LNCAP (cell line): ENCODE data around the gene RPS23.

Experiments
- TF ChIP-seq, protein P1 (sequence below): fragments of 450-650 bp; IDR thresholded peaks from 2 replicates; pipeline ENCODE4 v1.5.1; 2017; ENCODE audit warnings: mild to moderate bottlenecking

The RPS23 gene

DNA sequence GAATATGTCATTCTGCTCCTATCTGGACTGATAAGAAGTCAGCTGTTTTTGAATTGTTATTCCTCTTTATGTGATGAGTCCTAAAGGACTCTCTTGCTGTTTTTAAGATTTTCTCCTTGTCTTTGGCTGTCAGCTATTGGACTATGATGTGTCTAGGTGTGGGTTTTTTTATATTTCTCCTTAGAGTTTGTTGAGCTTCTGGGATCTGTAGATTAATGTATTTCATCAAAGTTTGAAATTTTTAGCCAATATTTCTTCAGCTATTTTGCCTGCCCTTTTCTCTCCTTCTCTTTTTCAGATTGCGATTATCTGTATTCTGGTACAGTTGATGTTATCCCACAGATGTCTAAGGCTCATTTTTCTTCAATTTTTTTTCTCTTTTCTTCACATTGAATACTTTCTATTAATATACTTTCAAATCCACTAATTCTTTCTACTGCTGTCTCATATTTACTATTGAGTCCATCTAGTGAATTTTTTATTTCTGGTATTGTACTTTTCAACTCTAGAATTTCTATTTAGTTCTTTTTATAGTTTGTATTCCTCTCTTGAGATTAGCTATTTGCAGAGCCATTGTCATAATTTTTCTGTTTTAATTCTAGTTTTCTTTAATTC is 31.1 kb downstream of the RPS23 start:
- TF ChIP-seq, protein P1, sequence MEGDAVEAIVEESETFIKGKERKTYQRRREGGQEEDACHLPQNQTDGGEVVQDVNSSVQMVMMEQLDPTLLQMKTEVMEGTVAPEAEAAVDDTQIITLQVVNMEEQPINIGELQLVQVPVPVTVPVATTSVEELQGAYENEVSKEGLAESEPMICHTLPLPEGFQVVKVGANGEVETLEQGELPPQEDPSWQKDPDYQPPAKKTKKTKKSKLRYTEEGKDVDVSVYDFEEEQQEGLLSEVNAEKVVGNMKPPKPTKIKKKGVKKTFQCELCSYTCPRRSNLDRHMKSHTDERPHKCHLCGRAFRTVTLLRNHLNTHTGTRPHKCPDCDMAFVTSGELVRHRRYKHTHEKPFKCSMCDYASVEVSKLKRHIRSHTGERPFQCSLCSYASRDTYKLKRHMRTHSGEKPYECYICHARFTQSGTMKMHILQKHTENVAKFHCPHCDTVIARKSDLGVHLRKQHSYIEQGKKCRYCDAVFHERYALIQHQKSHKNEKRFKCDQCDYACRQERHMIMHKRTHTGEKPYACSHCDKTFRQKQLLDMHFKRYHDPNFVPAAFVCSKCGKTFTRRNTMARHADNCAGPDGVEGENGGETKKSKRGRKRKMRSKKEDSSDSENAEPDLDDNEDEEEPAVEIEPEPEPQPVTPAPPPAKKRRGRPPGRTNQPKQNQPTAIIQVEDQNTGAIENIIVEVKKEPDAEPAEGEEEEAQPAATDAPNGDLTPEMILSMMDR: no peak

DNA sequence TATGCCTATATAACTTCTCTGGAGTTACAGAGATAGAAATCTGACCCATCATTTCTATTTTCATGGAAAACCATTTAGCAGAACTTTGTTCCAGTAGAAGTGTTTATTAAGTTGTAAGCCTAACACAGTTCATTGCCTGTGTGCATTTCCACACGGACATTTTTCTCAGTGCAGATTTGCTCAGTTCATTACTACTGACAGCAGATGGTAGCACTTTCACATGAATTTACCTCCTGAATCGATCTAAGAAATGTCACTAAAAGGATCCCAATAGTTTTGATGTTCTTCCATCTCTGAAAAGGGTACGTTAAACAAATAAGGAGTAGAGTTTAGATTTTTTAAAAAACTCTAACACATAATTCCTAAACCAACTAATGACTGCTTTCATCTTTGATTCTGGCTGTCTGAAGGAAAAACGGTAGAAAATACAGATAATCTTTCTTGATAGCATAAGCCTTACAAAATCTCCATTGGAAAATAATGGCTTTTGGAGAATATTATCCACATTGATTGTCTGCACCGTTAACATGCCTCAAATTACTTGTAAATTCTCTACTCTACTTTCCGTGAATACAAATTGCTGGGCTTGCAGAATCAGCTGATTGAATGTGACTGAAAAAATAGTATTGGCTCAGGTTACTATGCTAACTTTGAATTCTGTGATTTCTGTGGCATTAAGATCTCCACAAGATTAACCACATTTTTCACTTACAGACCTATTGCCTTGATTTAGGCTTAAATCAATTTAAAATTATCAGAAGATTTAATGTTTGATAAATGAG is 33.1 kb downstream of the RPS23 start:
- TF ChIP-seq, protein P1: no peak

DNA sequence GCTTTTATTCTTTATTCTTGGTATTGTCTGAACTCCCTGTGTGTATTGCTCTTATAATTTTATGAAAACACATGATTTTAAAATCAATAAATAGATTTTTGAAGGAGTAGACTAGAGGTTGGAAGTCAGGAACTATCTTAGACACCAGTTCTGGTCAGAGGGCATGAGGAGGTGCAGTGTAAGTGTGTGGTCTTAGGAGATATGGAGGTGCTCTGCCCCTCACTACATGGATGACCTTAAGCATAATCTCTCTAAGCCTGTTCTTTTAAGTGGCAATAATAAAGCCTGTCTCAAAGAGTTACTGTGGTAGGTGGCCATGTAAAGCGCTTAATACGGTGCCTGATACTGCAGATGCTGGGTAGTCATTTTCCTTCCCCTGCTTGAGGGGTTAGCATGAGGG is 34.0 kb downstream of the RPS23 start:
- TF ChIP-seq, protein P1: no peak

DNA sequence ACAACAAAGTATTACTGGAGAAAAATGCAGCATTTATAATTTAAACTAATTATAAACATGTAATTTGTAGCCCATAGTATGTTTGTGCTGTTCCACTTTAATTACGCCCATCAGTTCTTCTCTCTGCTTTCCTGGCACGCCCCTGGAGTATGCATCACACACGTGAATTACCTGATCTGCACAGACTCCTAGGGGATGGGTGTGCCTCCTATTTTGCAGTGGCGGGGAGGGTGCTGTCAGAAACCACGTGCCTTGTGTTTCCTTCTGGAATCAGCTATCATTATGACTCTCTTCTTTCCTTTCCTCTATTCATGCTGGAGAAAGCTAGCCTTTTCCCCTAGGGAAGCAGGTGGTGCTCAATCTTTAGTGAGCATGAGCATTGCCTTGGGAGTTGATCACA is 43.3 kb downstream of the RPS23 start:
- TF ChIP-seq, protein P1: no peak

DNA sequence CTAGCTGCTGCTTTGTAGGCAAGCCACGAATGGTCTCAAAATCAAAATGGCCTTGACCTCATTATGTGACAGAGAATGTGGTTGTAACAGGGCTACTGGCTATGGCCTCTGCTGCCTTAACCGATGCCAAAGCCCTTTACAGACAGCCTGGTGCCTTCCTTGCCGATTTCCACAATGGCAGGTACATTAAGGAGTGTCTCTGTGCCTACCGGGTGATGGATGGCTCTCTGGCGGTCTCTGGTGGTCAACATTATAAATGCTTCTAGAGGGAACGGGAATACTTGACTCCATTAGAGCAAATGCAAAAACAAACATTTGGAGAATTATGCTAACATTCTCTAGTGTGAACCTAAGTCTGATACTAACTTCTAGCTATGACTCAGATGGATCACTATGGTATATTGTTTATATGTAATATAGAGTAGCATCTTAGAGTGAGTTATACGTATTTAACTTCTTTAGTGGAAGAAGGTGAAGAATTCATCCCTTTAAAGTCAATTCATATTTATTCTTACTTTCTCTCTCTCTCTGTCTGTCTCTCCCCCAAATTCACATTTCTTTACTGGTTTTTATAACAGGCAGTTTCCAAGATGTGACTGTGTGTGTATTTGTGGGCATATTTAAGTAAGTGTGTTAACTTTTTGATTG is 52.5 kb downstream of the RPS23 start:
- TF ChIP-seq, protein P1: peak; percentile 83
